ENCODE results near the gene PRF1.

The PRF1 gene

DNA sequence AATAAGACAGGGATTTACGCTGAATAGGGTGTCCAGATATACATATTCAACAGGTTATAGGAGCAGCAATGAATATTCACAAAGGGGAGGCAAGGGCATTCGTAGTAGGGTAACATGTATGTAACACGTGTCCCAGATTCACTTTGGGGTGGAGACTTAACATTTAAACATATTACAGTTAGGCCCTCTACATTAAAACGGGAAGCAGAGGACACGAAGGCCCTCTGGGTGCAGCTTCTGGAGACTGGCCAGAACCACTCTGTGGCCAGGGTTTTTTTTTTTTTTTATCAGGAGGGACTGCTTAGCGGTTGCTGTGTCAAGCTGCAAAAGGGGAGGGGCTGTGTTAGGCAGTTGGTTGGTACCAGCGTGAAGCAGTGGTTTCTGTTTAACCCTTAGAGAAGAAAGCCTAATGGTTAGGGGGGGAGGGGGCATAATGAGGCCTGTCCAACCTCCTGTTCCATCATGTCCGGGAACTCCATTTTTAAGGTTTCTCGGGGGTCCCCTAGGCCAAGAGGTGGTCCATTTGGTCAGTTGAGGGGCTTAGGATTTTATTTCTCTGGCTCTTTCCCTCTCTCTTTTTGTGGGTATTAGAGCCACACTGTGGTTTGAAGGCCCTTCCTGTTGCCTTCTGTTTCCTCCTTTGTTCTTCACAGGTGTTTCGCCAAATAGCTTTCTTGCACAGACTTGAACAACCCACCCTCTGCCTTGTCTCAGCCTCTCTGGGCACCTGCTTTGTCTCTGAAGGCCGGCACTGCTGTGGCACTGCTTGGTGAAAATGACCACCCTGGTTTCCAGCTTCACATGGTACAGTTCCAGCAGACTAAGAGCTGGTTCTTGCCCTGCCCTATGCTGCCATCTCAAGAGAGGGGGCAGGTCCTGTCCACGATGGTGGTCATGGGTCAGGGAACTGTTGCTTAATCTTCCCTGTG is 26.4 kb downstream of the PRF1 start:
- no peak for FAIRE-seq

DNA sequence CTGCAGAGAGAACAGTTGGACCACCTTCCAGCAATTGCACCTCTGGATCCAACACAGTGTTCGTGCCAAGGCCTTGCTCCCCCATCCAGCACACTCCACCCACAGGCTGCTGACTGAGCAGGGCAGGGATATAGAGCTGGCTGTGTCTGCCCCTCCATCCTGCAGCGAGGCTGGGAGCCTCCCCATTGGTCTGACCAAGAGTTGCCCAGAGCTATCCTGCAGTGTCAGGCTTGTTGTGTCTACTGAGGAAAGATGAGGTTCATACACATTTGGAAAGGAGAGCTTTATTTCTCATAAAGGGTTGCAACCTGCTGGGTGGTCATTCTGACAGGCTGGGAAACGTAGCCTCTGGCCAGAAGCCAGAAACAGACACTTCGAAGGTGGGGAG is 27.1 kb downstream of the PRF1 start:
- FAIRE-seq: no peak

DNA sequence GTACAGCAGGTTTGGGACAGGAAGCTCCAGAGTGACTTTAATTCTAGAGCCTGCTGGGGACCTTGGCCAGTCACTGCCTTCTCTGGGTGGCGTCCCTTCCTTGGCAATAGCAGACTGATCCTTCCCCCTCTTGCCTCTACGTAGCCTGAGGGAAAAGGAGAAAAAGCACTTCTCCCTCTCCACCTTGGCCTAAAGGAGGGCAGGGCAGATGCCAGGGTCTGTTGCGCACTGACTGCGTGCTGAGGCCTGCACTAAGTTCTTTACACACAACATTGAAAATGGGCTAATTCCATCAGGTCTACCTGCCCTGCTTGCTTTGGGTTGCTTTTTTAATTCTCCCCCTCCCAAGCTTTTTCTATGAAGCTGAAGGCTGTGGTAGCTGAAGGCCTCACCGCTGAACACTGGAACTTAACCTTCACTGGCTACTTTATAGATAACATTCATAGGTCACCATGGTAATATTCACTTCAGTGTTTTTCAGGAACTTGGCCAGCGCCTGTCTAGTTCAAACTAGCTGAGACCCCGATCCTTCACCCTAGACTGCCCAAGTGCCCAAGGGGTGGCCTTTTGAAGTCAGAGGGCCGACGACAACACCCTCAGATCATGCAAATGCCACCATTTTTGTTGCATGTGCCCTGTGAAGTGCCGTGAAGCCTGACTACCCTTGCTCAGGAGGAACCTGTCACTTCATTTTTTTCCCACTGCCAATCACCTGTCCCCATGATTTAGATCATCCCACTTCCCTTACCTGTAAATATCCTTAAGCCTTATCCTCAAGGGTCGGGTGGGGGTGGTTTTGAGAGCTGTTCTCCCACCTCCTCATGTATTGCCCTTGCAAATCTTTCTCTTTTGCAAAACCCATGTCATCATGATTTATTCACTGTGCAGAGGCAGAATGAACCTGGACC is 28.7 kb downstream of the PRF1 start:
- FAIRE-seq: no peak

DNA sequence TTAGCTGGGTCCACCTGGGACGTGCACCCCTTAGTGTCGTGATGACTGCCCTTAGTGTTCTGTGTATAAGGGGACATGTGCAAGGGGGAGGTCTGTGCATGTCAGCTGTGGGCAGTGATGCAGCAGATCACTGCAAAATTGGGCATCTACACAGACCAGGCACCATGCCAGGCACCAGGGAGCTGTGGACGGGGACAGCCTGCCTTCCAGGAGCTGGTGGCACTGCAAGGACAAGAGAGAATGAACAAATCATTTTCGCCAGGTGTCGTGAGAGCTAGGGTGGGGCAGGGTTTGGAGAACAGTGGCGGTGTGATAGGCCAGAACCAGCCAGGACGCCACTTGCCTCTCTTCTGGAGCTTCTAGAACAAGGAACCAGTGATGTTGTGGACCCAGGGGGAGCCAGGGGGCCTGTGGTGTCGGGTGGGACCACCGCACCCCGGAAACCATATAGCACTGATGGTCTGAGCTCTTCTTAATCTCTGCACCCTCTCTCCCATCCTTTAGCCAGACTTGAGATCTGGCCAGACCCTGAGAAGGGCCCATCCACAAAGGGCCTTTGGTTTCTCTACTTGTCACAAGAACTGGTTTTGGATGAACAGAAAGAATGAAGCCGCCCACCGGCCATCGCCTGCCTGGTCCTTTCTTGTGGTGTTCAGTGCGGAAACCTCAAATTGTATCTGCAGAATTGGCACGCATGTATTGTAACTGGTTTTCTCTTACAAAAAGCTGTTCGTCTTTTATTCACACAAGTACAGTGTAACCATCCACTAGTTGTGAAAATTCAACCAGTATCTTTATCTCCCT is 30.7 kb downstream of the PRF1 start:
- FAIRE-seq: no peak

DNA sequence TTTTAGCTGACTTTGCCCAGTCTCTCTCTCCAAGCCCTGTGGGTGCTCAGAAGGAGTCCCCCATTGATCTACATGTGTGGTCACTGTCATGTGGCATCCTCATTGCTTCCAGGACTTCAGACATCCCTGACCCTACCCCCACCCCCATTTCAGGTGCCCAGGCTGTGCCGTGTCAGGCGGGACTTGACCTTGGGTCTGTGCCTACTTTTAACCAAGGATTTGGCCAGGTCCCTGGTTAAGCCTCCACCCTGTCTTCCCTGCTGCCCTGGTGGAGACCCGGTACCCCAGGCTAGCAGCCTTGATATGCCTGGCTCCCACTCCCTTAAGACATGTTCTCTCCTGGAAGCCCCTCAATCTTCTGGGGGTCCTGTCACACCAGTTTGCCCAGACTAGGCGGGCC is 31.3 kb downstream of the PRF1 start:
- FAIRE-seq: no peak

DNA sequence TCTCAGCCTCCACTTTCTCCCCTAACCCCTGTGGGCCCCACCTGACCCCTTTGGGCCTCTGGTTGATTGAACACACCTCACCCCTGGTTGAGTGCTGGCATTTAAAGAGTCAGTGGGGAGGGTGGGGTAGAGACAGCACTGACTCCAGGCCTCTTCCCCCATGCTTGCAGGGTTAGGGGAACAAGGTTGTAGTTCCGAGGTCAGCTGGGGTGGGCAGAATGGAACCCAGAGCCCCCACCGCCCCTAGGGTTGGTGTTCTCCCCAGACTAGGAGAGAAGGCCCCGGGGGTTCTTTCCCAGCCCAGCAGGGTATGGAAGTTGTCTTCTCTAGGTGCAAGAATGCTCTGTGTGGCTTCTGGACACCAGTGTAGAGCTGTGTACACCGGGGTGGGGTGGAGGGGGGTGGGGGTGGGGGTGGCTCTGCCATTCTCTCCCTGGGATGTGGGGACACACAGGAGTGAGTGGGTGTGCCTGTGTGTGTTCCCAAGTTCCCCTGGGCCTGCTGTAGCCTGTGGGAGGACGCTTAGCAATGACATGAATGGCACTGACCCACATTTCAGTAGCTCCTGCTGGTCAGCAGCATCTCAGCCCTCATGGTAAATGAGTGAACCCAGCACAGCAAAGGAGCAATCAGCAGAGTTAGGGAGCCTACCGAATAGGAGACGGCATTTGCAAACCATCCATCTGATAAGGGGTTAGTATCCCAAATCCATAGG is 33.6 kb downstream of the PRF1 start:
- FAIRE-seq: no peak

DNA sequence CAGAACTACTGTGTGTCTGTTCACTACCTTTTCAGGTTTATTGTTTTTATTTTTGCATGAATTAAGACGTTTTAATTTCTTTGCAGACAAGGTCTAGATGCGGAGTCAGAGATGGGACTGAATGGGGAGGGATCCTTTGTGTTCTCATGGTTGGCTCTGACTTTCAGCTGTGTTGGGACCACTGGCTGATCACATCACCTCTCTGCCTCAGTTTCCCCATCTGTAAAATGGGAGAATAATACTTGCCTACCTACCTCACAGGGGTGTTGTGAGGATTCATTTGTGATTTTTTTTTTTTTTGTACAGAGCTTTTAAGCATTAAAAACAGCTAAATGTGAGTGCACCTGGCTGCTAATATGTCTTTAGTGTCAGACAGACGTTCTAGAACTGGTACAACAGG is 34.4 kb downstream of the PRF1 start:
- FAIRE-seq: no peak

DNA sequence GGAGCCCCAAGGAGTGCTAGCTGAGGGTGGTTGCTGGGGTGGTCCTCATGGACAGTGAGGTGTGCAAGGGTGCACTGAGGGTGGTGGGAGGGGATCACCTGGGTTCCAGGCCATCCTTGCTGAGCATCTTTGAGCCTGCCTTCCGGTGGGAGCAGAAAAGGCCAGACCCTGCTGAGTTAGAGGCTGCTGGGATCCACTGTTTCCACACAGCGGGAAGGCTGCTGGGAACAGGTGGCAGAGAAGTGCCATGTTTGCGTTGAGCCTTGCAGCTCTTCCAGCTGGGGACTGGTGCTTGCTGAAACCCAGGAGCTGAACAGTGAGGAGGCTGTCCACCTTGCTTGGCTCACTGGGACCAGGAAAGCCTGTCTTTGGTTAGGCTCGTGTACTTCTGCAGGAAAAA is 34.9 kb downstream of the PRF1 start:
- no peak for FAIRE-seq

DNA sequence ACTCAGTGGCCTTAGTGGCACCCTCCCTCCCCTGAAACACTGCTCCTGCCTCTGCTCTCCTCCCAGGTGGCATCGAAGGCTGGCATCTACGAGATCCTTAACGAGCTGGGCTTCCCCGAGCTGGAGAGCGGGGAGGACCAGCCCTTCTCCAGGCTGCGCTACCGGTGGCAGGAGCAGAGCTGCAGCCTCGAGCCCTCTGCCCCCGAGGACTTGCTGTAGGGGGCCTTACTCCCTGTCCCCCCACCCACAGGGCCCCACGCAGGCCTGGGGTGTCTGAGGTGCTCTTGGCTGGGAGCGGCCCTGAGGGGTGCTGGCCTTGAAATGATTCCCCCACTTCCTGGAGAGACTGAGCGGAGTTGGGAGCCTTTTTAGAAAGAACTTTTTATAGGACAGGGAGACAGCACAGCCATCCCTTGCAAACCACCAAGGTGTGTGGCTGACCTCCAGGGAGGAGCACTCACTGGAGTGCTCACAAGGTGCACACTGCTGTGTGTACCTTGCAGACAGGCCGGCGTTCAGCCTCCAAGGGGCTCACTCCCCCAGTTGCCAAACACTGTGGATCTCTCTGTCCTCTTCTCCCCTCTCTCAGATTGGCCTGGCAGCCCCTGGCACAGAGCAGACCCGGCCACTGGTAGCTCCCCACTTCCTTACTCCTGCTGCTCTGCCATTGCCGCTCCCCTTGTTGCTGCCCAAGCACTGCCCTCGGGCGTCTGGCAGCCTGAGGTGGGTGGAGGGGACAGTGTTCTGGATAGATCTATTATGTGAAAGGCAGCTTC is 35.8 kb downstream of the PRF1 start:
- FAIRE-seq: no peak

DNA sequence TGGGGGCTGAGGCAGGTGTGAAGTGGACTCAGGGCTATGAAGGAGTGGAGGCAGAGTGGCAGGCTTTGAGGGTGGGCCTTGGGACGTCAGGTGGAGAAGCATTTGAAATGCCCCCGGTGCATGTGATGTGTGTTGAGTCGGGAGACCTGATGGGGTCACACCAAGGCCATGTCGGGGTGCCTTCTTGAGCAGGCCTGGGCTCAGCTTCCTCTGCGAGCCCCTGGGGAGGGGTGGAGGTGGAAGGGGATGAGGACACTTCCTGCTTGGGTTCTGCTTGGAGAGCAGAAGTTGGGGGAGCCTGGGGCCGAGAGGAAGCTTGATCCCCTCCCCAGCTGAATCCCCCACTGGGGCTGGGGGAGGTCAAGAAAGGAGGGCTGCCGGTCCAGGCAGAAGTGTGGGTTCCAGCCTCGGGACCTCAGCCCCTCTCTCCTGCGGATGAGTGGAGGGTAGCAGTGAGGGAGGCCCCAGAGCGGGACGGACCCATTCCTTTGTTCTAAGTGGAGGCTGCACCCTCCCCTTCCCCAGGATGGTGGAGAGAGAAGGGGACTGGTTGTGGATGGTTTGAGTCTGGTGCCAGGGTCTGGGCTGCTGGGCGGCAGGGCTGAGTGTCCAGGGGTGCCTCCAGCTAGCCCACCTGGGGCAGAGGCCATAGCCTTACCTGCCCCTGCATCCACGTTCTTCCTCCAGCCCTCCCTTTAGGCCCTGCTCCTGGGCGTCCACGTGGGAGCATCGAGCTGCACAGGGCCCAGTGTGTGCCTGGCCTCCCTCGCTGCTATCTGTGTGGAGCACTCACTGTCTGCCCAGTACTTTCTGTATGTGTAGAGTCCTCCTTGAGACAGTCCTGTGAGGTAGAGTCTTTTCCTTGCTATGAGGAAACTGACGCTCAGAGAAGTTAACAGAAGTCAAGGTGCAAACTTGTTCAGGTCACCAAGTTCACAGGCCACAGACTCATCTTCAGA is 36.7 kb downstream of the PRF1 start:
- no peak for FAIRE-seq

DNA sequence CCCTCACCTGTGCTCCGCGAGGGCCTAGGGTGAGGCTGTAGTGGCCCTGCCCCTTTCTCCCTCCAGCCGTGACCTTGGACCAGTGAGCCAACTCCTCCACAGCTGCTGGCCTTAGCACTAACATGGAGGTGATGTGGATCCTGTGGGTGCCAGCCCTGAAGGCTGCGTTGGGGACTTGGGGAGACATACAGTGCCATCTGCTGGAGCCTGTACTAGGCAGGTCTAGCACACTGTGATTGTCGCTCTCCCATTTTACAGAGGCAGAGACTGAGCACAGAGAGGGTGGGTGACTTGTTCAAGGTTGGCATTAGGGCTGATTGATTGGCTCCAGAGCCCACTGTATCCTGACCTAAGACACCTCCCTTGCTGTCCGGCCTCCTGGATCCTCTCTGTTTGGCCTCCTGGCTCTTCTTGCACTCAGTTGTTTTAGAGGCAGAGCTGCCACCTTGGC is 37.6 kb downstream of the PRF1 start:
- no peak for FAIRE-seq

DNA sequence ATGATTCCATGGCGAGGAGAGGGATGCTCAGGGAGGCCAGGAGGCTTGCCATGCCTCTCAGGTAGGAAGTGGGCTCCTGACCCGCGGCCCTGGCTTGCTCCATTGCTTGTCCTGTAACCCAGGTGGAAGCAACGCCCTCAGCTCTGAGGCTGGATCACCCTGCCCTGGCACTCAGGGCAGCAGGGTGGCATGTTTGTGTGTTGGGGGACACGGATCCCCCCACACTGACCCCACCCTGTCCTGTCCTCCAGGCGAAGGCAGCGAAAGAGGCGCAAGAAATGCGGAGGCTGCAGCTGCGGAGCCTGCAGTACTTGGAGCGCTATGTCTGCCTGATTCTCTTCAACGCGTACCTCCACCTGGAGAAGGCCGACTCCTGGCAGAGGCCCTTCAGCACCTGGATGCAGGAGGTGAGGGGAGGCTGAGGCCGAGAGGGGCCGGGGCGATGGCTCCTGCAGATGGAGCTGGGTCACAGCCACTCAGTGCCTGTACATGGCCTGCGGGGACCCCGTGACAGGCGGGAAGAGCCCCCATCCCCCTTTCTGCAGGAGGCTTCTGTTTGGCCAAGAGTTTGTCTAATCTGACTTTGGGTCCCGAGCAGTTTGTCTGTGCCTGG is 38.3 kb downstream of the PRF1 start:
- FAIRE-seq: no peak

DNA sequence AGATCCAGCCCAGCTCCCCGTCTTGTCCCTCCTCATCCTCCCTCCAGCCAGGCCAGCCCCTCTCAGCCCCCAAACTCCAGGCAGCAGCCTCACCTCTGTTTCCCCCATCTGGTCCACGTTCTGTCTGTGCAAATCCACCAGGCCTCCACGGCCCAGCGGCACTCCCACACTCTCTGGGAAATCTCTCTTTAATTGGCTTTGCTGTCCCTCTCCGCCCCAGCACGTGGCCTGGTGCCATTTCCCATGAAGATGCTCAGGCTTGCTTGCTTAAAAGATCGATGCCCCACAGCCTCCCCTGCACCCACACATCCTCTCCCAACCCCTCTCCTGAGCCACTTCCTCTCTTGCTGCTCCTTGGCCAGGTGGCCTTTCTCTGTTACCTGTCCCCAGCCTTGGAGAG is 39.3 kb downstream of the PRF1 start:
- FAIRE-seq: no peak

DNA sequence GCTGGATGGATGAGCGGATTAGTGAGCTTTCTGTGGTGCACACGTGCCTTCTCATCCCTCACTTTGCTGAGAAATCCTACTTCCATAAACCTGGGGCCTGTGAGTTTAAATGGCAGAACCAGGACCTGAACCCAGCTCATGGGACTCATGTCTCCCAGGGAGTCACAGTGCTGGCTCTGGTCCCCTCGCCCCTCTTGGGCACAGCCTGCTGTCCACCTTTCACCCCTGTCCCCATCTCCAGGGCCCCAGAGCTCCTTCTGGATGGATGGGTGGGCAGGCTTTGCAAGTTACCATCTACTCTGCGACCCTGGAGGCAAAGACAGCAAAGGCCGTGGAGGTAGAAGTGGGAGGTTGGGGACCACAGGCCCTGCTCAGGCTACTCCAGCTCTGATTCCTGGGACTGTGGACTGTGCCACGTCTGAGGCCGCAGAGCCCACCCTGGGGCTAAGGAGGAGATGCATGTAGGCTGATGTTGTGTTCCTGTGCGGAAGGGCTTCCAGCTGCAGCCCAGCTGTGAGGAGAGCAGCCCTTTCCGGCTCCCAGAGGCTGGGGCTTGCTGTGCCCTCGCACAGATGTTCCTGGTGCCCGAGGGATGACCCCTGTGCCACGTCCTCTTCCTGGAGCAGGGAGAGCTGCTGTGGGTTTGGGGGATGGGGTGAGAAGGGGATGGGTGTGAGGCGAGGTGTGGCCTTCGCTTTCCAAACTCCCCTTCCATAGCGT is 40.3 kb downstream of the PRF1 start:
- no peak for FAIRE-seq

DNA sequence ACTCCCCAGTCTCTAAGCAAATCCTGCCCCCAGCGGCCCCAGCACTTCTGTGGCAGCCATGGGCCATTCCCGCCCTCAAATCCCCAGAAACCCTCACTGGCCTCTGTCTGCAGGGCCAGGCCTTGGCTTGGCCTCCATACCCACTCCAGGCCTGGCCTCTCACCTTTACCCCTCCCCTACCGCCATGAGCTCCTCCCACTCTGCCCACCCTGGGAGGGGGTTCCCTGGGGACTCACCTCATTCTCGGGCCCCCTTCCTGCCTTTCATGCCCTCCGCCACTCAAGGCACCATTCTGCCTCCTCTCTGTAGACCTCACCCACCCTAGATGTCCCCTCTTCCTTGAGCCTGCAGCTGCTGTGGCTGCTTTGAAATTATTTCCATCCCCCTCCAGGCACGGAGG is 41.0 kb downstream of the PRF1 start:
- no peak for FAIRE-seq

DNA sequence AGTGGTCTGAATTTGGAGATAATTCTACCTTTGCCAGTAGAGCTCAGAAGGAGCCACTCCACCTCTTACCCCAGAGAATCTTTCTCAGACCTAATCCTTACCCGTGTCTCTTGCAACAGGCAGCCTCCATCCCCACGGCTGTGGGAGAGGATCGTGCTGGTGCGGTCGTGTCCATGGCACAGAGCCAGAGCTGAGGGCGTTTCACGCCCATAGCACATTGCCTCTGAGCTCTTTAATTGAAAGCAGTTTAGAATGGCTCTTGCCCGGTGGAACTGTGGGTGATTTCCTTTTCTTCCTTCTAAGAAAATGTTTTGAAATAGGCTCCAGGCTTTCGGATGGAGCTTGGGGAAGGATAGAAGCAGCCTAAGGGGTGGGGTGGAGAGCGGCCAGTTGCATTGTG is 41.5 kb downstream of the PRF1 start:
- no peak for FAIRE-seq

DNA sequence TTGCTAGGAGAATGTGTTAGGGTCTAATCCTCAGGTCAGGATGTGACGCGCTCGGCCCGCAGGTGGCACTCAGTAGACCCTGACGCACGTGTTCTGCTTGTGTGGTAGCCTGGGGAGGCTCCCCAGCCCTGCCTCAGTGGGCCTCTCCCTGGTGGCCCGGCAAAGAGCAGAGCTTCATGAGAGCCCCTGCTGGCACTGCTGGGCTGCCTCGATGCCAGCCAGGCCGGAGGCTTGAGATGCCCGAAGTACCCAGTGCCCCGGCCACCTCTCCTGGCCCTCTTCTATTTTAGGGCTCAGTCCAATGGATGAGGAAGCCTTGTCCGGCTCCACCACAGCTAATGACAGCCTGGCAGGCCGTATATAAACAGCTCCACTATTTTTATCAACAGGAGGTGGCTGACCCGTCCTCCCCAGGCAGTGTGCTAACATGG is 42.0 kb downstream of the PRF1 start:
- FAIRE-seq: no peak

DNA sequence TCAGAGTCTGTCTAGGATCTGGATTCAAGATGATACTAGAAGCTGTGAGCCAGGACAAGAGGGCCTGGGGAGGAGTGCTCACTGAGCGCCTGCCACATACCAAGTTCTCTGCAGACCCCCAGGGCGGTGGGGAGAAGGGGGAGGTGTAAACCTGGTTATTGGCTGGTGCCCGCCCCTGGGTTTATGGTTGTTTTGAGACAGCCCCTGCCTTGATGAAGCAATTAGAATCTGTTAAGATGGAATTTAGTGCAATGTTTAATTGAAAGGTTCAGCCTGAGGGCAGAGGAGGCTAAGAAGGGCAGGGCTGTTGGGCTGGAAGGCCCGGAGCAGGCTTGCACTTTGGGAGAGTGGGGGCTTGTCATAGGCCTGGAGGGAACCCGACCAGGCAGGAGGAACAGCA is 42.7 kb downstream of the PRF1 start:
- FAIRE-seq: no peak
